Activated CD8-positive, alpha-beta memory T cell treated with anti-CD3 and anti-CD28 coated beads for 24 hours (primary cell): Measurements from ENCODE around the gene RGS6.

Experiments
- DNase-seq: peaks from one replicate; pipeline ENCODE4 v3.0.0-alpha.2; 2020

The RGS6 gene

DNA sequence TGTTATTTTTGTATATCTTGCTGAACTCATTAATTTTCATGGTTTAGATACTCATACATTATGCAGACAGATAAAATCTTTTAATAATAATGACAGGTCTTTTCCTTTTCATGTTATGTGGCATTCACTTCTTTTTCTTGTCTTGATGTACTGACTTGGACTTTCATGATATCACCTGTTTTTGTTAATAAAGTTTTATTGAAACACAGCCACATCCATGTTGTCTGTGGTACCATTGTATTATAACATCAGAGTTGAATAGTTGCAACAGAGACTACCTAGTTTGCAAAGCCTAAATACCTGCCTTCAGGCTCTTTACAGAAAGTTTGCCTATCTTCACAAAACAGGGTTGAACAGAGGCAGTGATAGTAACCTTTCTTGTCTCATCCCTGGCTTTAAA, 85.1 kb downstream of the RGS6 start:
- no peak for DNase-seq

DNA sequence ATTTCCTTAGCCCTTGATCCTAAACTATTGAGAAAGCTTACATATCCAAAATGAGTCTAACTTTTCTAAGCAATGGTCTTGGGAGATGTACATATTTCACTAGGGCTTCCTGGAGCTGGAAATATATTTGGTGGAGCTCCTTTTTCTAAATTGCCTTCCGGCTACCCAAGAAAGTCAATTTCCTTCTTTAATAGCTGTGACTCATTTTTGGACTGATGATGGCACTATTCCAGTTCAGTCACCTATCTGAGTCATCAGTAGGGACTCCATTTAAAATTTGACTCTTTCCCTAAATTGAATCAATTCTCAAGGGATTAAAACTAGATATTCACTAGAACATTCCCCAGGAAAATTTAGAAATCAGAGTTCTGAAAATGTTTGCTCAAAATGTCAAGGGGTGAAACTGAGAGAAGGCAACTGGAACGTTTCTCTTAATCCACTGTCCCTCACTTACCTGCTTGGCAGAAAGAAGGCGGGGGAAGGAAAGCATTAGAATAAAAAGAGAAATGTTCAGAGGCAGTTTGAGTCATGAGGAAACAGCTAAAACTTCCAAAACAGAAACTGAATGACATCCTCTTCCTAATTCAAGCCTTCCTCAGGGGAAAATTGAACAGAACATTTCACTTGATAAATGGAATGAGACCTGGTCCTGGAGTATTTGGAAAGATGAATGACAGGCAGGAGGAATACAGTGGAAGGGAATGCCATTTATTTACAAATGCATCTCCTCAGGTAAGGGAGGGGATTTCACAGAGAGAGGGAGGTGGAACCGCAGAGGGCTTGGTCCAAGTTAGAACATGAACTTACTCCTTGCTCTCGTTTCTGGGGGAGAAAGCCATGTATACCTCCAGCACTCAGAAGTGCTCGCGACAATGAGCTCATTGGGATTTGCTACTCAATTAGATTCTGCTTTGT, 91.2 kb downstream of the RGS6 start:
- no peak for DNase-seq

DNA sequence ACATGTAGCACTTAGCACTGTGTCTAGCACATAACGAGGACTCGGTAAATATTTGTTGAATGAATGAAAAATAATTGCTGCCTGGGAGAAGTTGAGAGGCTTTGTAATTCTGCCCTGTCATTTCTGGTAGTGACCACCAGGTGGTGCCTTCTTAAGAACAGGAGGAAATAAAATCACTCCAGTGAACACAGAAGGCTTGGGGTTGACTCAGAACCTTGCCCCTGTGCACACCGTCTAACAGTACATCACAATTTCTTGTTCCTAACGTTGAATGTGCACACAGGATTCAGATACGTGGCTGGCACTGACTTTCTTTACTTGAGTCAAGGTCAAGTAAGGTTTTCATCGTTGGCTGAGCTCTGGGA, 91.8 kb downstream of the RGS6 start:
- DNase-seq: peak; percentile 59

DNA sequence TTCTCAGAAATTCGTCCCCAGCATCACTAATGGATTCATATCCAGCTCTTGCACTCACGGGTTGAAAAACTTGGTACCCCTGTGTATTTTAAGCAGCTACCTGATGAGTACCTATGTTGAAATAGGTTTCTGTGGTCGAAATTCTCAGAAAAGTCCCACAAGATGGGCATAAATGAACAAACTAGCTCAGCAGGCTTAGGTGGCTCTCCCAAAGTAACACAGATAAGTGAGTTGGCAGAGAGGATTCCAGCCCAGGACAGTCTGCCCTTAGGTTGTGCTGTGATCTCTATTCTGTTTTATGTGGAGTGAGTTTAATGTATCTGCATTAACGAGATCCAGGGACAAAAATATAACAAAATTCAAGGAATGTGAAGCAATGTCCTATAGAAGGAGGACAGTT, 92.3 kb downstream of the RGS6 start:
- no peak for DNase-seq

DNA sequence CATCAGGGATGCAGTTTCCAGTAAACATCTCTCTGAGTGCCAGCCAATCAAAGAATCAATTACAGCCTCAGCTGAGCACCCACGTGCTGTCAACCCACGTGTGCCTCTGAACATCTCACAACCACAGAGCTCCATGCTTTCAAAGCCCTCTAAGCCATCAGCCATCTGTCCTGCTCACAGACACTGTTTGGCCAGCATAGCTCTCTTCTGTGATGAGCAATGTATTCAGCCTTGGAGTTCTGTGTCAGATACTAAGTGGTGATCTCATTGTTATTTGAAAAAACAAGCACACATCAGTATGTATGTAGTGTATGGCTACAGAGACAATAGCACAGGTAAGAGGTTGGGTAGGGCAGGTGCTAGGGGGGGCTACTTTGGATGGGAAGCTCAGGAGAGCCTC, 94.3 kb downstream of the RGS6 start:
- no peak for DNase-seq

DNA sequence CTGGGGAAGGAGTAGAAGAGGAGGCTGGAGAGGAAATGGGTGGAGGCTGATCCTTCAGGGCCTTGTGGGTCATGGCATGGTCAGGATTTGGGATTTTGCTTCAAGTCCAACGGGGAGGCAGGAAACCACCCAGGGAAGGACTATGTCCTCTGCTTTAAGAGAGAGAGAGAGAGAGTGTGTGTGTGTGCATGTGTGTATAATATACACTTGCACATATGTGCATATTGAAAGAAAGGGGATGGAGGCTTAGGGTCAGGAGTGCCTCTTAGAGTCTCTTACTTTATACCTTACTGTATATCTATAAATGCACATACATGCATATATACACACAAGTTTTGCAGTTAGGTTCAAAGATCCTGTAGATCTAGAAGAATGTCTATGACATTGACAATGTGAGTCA, 94.8 kb downstream of the RGS6 start:
- DNase-seq: no peak

DNA sequence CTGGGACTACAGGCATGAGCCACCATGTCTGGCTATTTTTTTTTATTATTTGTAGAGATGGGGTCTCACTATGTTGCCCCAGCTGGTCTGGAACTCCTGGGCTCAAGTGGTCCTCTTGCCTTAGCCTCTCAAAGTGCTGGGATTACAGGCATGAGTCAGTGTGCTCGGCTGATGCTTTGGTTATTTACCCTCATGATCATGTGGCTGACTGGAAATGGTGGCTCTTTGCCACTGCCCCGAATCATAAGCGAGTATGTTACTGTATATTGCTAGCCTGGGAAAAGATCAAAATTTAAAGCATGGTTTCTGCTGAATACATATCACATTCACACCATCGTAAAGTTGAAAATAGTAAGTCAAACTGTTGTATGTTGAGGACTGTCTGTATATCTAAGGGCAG, 101.1 kb downstream of the RGS6 start:
- no peak for DNase-seq

DNA sequence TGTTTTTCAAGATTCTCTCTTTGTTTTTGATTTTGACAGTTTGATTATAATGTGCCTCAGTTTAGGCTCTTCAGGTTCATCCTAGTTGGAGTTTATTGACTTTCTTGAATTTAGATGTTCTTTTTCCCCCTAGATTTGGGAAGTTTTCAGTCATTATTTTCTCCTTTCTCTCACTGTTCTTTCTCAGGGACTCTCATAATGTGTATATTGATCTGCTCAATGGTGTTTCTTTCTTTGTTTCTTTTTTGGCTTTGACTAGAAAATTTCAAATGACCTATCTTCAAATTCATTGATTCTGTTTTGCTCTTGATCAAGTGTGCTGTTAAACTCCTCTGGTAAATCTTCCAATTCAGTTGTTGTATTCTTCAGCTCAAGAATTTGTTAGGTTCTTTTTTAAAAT, 108.3 kb downstream of the RGS6 start:
- no peak for DNase-seq

DNA sequence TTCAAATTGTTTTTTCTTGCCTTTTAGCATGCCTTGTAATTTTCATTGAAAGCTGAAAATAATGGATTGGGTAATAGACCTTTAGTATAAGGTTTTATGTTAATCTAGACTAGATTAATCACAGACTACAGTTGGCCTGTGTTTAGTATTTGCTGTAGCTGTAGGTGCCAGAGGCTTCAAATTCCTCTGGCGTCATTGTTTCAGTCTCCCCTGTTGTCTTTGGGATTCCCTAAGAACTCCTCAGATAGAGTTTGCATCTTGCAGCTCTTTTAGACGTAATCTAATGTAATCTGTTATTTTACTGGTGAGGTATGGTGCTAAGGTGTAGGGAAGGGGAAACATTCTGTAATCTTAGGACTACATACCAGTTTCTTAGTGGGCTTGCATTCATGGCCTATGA, 113.0 kb downstream of the RGS6 start:
- DNase-seq: no peak

DNA sequence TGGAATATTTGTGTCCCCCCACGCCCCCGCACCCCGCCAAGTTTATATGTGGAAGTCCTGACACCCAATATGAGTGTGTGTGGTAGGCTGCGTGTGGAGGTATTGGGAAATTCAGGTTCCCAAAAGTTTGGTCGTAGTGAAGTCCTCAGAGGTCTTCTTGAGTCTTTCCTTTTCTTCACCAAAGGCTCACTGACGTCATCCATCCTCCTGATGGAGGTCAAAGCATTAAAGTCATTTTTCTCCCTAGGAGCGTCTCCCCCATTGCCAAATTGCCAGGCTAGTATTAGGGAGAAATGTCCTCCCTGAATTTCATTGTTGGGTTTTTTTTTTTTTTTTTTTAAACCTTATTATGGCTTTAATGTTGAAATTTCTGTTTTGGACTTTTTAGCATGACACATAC, 113.7 kb downstream of the RGS6 start:
- no peak for DNase-seq

DNA sequence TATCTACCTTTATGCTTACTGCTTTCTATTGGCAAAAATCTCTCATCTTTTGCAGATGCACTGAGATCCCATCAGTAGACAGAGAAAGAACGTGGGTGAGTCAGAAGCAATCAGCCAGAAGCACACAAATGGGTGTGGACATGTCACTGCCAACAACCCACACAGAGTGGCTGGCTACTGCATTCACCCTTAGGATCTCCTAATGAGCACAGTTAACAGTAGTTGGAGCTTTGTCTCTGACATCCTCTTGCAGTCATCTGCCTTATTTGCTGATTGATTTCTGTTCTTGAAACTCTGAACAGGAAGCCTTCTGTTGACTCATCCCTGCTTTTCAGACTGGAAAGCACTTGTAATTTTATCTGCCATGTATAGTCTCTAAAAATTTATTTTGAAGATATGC, 117.2 kb downstream of the RGS6 start:
- no peak for DNase-seq

DNA sequence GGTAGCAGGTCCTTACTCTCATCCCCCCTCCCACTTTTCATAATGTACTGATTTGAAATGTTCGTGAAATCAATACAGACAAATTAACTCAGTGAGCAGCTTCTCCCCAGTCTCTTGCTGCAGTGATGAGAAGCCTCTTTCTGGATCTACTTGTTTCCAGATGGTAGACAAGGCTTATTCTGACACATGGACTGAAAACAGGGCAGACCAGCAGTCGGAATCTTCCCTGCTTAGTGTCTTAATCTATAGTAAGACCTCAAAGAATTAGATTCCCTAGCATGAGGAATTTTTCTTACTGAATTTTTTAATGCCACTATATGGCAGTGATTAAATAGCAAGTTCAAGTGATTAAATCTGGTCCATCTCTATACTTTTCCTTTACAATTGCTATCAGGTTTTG, 120.1 kb downstream of the RGS6 start:
- DNase-seq: no peak

DNA sequence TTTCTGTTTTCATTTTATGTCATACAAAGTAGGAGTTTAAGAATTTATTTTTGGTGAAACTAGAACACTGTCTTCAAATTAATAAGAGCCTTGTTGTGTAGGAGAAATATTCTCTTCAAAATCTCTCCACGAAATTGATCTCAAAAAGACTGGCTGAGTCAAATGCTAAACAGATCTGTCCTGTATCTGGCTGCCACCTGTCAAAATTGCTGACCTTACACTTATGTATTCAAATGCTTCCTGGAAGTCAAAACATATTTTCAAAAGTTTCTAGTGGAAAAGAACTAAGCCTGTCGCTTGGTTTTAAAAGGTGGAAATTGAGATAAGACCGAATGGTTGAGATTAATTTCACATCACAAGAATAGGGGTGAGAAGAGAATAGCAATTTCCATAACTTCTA, 121.4 kb downstream of the RGS6 start:
- DNase-seq: no peak

DNA sequence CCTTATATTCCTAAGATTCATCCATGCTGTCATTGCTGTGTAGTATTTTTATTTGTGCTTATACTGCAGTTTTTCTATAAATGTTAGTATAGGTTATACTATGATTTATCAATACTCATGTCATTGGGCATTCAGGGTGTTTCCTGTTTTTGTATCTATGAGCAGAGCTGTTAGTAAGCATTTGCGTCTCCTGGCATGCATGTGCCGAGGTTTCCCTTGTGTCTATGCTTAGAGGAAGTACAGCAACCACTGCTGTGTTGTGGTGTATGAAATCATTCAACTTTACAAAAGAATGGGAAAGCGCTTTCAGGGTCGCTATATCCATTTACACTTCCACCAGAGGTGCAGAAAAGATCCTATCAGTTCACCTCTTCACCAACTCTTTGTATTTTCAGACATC, 122.7 kb downstream of the RGS6 start:
- DNase-seq: no peak

DNA sequence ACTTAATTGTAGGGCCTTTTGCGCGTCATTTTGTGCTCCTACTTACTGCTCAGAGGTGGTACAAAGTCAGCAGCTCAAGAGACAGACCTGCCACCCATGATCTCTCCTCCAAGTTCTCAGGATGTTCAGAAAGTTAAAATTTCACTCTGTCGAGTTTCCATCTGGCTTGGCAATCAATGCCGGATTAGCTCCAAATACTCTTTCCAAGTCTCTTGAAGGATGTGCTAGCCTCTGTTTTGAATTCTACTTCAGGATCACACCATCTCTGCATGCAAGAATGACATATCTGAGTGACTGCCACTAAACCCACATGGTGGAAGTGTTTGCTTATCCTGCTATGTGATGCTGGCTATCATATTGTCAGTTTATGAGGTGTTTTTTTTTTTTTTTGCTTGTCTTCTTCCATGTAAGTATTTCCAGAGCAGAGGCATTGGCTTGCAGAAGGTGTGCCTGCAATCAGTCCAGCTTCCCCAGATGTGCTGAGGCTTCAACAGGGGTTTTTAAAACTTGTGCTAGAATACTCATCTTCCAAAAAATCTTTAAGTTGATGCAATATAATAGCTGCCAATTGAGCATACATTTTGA, 125.6 kb downstream of the RGS6 start:
- DNase-seq: no peak

DNA sequence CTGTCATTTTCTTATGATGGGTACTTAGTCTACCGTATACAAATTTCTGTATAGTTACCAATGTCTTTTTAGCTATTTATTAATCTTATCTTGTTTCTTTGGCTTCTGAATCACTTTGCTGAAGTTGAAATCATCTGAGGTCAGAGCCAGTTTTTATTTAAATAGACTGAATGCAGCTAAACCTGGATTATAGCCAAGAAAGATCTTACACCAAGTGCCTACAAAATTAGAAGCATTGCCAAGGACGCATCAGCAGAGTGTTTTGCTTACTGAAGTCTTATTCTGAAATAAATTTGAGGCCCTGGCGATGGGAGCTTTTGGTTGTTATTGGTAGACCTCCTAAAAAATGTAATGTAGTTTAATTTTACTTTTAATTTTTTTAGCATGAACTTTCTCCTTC, 128.2 kb downstream of the RGS6 start:
- no peak for DNase-seq

DNA sequence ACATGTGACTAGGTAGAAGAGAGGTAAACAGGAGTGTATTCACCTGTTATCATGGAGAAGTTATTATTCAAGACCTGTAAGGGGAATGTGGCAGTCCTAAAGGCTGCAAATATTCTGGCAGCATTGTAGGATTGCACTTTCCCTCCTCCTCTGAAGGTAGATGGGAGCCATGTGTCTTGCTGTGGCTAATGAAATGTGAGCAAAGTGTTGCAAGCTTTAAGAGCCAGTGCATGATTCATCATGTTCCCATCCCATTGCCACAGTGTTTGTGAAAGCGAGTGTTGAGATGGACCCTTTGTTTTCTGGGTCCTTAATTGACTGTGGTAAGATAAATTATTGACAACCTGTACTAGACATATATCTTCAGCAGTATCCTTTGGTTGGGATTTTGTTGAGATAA, 128.7 kb downstream of the RGS6 start:
- no peak for DNase-seq

DNA sequence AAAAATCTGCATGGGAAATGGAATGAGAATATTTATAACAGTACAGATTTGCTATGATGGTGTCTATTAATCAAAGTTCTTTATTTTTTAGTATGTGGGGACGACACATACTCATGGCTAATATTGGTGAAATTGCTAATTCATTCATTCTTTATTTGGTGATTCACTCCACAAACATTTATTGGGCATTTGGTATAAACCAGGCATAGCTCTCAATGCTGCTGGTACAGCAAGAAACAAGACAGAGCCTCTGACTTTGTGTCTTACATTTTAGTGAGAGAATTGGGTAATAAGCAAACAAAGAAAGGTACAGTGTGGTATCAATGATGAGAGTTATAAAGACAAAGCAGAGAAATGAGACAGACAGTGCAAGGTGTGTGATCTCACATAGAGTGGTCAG, 129.5 kb downstream of the RGS6 start:
- DNase-seq: no peak

DNA sequence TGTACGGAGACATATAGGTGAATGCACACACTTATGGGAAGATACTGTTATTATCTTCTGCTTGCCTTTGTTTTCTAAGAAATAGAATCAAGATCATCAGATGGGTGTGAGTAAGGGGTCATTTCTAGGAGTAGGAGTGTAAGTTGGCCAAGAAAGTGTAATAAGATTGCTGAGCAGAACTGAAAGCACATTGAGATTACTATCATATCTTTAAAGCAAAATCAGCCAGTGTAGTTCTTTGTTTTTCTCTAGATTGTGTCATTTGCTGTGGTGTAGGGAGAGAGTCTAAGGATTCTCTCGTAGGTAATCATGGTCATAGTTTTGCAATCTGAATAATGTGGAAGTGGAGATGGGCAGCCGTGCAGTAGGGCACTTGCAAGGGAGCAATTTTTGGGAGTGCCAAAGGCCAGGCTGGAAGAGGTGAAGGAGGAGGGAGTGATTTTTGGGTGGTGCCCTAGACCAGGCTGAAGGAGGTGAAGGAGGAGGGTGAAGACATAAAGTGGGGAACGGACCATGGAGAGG, 131.6 kb downstream of the RGS6 start:
- no peak for DNase-seq

DNA sequence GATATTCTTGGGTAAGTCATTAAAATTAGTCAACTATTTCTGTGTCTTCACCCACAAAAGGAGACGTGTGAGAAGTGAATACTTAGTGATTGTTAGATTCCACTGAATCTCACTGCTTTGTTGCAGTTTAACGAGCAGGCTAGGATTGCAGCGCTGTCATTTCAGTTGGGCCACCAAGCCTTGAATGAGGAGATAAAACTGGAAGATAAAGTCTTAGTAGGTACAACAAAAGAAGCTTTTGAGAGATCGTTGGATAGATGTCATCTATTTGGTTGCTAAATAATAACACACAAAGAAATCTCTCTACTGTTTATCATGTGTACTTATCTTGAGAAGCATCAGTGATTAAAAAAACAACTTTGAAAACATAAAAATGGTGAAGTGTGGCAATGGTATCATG, 132.3 kb downstream of the RGS6 start:
- no peak for DNase-seq

DNA sequence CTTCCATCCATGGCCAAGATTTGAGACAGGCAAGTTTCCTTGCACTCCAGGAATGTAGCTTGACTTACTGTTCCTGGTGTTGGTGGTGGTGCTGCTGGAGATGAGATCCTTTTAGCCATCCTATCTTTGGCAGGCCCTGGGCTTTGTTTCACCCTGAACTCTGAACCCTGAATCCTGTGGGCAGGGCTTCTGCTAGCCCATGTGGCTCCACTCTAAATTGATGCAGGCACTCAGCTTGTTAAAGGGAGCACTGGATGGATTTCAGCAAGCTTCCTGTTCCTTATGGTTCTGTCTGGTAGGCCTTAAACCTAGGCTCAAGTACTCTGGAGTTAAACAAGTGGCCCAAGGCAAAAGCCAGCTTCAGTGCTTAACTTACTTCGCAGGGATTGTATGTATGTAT, 138.2 kb downstream of the RGS6 start:
- DNase-seq: no peak

DNA sequence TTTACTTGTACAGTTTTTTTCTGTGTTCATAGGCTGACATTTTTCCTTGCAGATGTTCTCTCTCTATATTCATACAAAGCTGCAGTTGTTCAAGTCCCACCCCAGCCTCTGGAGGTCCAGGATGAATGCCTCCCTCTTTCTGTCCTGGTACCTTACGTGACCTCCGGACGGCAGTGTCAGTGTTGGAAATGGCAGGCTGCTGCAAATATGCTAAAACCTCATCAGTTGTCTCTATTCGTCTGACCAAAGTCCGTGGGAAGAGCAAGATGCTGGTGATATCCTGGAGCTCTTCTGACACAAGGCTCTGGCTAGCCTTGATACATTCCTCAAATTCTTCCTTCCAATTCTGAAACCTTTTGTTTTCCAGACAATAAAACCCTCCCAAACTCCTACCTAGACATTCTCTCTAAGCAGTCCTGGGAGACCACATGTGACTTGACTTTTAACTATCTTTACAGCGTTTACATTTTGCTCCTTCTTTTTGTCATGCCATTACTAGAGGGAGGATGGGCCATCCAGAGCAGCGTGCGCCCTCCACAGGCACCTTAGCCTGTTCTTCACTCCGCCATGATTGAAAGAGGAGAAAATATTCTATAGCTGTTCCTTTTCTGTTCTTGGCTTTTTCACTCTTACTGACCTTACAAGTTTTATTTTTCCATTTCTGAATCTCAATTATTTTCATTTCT, 143.6 kb downstream of the RGS6 start:
- DNase-seq: no peak

DNA sequence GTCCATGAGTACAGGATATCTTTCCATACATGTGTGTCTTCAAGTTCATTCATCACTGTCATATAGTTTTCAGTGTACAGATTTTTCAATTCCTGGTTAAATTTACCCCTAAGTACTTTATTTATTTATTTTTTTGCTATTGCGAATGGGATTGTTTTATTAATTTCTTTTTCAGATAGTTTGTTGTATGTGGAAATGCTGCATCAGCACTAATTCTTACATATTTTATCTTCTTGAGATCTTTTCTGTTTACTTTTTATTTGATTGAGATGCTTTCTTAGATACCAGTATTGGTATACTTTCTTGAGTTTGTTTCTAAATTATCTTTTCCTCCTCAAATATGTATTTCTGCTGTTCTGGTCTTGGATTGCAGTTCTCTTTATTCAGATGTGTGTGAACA, 148.9 kb downstream of the RGS6 start:
- DNase-seq: no peak

DNA sequence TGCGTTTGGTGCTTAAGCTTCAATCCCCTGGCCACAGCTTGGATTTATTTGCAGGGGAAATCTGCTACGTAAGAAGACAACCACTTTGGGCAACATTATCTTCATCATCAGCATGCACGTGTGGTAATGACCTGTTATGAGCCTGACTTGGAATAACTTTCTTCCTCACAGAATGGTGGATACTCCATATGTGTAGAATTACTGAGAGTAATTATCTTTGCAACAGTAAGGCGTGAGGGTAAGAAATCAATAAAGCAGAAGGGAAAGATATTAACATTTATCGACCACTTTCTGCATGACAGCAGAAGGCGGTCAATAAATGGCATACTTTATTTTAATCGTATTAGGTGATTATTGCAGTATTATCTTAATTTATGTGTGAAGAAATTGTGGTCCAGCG, 152.7 kb downstream of the RGS6 start:
- no peak for DNase-seq
